HG02610 (cell line): Measurements from ENCODE around the gene AP5Z1.

Experiments used
- ATAC-seq: cut with Tn5 transposase; IDR thresholded peaks from one replicate; pipeline ENCODE4 v1.9.1; 2021; ENCODE audit warnings: mild to moderate bottlenecking, moderate library complexity; ENCODE audit not compliant: unreplicated experiment

The AP5Z1 gene

GRCh38 chr7:4819560-4820404, 44.4 kb downstream of the AP5Z1 start:
- no peak for ATAC-seq

DNA sequence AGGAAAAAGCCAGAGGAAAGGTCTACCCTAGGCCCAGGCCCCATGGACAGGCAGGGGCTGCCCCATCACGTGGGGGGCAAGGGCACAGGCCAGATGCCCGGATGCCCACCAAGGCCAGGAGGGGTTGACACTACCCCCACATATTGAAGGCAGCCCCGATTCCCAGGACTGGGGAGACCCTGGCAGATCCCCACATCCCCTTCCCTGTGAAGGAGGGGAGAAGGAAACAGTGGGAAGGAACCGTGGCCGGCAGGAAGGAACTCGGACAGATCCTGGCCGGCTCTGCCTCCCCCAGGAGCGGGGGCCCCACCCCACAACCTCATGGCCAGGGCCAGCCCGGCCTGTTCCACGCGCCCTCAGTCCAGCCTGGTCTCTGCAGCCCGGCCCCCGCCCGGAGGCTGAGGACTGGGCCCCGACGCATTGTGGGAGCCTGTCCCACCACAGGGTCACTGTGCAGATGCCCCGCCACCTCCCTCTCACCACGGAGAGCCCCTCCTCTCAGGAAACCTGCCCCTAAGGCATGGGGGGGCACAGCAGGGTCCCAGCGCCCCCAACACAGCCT, 45.1 kb downstream of the AP5Z1 start:
- ATAC-seq, result no peak

- ATAC-seq, result no peak
These were observed 45.6 kb downstream of the AP5Z1 start for GRCh38 chr7:4820967-4821471.

DNA sequence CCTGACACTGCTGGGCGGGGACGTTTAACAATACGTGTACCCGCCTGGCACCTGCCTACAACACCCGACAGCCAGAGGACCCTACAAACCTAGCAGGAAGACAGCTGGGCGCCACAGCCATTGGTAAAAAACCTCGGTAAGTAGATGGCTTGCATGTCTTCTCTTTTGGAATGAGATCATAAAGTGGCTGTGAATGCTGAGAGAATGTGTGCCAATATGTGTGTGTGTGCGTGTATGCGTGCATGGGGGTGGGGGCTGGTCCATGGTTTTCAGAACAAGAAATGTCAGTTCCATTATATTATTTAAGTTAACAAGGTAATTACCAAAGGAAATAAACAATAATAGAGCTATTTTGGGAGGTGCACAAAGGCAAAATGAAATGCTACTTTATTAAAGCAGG, 47.3 kb downstream of the AP5Z1 start:
- ATAC-seq, result no peak

DNA sequence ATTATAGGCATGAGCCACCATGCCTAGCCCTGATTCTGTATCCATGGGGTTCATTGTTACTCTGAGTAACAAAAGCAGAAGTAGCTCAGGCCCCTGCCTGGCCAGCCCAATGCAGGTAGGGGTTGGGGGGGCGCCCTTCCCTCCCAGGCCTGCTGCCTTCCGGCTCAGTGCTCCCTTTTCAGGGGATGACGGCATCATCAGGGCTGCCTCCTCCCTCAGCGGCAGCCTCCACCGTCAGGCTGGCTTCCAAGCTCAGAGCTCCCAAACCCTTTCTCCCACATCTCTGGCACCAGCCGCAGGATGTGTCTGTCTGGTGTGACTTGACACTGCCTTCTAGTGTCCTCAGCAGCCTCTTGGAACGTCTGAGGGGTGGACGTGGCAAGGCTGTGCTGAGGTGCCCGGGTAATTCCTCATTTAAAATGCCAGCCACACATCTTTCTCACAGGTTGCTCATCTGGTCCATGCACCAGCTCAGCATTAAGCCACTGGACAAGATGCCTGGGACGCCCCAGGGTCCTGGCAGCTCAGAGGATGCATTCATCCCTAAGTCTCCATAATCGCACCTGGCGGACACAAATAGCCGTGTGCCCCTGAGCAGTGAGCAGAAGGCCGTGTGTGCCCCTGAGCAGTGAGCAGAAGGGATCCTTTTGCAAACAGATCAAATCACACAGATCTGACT, 48.2 kb downstream of the AP5Z1 start:
- ATAC-seq, result no peak

- ATAC-seq, result no peak
These were observed 48.8 kb downstream of the AP5Z1 start for GRCh38 chr7:4824120-4824775.

DNA sequence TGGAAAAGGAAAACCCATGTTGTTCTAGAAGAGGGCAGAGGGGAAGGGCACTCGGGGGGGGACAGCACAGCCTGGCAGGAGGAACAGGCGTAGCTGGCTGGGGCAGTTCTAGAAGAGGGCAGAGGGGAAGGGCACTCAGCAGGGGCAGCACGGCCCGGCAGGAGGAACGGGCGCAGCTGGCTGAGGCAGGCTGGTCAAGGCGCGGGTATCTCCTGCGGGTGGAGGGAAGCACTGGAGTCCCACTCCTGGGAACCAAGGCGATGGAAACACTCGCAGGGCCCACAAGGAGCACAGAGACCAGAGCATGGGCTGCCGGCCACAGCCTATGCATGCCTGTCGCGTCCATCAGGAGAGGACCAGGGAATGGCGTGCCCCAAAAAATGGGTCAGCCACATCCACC, 49.7 kb downstream of the AP5Z1 start:
- ATAC-seq, result no peak

DNA sequence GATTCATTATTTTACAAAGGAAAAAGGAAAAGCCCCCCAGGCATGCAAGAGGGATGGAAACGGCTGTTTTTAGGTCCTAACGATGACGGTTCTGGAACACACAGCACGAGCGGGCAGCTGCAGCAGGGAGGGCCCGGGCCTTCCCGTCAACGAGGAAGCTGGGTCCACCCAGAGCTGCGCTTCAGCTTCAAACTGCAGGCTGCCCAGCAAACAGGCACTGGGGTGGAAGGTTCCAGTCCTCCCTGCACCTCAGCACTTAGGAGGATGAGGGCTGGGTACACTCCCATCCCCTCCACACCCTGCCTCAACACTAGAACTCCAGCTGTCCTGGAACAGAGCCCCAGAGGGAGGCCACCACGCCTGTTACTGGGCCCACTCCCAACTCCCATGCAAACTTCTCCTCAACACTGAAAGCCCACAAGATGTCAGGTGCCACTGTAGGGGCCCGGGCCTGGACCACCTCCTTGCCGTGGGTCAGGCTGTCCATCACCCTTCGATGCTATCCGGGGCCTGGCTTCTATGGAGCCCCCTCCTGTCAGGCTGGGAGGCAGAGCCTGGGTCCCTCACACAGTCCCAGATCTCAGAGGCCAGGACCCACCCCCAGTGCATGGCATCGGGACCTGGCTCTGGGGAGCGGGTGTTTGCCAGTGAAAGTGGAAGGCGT, 53.4 kb downstream of the AP5Z1 start:
- ATAC-seq, result no peak

- no peak for ATAC-seq
These were observed 54.8 kb downstream of the AP5Z1 start for GRCh38 chr7:4830176-4830575.

DNA sequence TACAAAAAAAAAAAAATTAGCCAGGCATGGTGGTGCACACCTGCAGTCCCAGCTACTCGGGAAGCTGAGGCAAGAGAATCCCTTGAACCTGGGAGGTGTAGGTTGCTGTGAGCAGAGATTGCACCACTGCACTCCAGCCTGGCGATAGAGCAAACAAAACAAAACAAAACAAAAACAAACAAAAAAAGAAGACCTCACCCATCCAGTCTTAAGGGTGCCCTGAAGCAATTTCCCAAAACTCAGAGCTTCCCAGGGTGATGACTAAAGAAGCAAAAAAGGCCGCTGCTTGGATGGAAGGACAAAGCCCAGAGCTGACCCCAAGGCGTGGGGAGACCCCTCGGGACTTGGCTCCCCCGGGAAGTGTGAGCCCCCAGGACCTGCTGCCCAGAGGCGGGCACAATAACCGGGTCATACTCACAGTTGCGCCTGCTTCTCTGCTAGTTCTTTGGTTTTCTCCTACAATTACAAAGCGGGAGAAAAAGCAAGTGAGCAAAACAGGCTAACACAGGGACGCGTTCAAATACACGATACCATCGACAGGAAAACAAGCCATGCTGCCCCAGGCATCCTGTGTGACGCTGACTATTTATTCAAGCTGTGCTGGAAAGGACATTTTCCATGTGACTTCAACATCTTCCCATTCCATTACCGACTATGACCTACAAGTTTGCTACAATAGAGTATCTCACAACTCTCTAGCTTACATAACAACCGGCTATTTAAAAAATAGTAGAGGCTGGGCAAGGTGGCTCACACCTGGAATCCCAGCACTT, 56.5 kb downstream of the AP5Z1 start:
- ATAC-seq, result no peak

DNA sequence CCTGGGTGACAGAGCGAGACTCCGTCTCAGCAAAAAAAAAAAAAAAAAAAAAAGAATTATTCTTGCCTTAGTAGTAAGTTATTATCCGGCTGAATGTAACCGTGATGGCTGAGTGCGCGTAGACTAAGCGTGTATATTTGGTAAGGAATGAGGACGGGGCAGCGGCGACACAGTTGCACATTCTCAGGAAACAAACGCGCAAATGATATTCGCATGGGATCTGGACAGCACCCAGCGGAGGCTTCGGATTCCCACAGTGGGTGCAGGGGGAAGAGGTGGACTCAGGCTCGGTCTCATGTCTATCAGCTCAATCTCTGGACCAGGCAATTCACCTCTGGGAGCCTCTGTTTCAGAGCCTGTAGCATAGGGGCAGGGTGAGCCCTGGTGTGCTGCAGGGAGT, 57.3 kb downstream of the AP5Z1 start:
- no peak for ATAC-seq

GRCh38 chr7:4833176-4833575, 57.8 kb downstream of the AP5Z1 start:
- no peak for ATAC-seq

GRCh38 chr7:4833691-4834600, 58.5 kb downstream of the AP5Z1 start:
- no peak for ATAC-seq

DNA sequence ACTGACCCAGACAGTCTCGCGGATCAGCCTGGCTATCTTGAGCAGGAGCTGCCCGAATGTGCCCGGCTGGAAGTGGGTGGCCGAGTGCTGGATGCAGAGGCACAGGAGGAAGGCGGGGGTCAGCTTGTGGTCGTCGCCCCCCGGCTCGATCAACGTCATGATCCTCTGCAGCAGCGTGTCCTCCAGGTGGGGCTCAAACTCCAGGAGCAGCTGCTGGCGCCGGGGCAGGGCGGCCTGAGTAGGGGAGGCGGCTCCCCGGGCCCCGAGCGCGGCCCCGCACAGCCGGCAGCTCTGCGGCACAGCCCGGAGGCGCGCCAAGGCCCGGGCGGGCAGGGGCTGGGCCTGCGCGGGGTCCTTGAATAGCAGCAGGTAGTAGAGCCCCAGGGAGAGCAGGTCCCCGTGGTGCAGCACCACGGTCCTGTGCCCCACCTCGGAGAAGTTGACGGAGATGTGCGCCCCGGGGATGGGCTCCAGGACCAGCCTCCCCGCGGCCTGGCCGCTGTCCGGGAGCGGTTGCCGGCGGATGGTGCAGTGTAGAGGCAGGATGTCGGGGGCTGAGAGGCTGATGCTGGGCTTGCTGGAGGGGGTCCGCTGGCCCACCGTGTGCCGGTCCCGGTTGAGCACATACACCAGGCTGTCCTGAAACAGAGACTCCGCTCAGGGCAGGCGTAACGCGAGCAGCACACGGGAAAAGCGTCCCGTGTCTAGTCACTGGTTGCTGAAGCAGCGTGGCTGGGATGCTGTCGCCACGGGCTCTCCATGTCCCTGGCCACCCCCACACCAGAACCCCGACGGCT, 59.4 kb downstream of the AP5Z1 start:
- ATAC-seq, result no peak

DNA sequence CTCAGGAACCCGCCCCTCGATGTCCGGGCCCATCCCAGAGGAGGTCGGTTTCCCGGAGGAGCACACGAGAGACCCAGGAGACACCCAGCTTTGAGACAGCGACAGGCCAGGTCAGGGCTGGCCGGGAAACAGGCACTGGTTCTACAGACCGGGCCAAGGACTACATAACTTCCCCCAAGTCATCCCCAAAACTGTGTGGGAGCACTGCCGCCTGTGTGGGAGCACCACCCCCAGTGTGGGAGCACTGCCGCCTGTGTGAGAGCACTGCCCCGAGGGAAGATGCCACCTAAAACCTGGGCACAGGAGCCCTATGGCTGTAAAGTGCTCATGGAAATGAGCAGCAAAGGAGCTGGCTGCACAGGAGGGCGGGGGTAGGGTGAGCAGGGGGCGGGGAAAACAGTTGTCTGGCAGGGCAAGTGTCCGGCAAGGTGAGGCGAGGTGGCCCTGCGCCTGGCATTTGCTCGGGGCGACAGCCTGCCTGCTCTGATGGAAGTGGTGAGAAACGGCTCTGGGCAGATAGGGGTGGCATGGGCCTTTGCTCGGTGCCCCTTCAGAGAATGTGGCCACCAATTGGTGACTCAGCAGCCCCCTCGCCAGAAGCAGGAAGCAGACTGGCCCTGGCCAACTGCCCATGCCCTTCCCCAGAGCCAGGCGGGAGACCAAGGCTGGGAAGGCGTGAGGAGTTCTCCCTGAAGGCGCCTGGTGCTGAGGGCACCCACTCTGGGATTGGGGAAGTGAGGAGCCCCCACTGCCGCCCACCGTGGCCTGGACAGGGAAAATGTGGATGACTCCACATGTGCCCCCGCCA, 60.2 kb downstream of the AP5Z1 start:
- no peak for ATAC-seq

- no peak for ATAC-seq
These were observed 60.8 kb downstream of the AP5Z1 start for GRCh38 chr7:4836206-4836661.

- ATAC-seq, result no peak
These were observed 61.8 kb downstream of the AP5Z1 start for GRCh38 chr7:4837041-4837802.
